ENCODE results near the gene ACTR8. TPM values are rescaled to one million over a fixed set of nuclear protein-coding genes. Genes with fewer than 3 reads are reported as not detected.

The ACTR8 gene
- total RNA-seq, 1 donor from 2014 or later, result 26.4 TPM

GRCh38 chr3:53817809-53818208, 64.1 kb downstream of the ACTR8 start:
- DNase-seq (ENCODE audit: low read depth), result no peak

DNA sequence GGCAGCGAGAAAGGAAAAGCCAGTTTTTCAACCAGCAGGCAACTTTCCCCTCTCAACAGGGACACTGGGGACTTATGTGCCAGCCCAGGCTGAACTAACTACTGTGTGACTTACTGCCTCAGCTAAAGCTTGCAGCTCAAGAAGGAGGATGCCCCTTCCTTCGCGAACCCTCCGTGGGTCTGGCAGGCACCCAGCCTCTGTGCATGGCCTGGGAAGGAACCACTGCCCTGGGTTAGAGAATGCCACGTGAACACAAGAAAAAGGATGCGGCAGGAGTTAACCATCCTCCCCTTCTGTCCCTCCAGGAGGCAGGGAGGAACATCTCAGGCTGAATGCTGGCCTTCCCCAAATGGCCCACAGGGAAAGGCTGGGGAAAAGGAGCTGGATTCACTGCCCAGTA, 64.7 kb downstream of the ACTR8 start:
- no peak for DNase-seq (ENCODE audit: low read depth)

Other genes with a start within 250 kb of the ACTR8 start
- 0.05 and 2.4 TPM in 2 replicates for gene CHDH, start 35.7 kb downstream of the ACTR8 start, total RNA-seq
- not detected in 2 replicates for gene IL17RB, start 35.6 kb downstream of the ACTR8 start, total RNA-seq
- gene SELENOK, start 9.7 kb upstream of the ACTR8 start, total RNA-seq, result 37.1 and 70.8 TPM in 2 replicates
- gene CACNA2D3, start 240.4 kb upstream of the ACTR8 start, total RNA-seq, result 0.11 and 0.52 TPM in 2 replicates

All from myocyte (in vitro differentiated cells).